Measurements from ENCODE around the gene CCNY. TPM values are rescaled to one million over a fixed set of nuclear protein-coding genes. Genes with fewer than 3 reads are reported as not detected.

Gene CCNY
- polyA plus RNA-seq, 1 donor = 55.2 TPM

DNA sequence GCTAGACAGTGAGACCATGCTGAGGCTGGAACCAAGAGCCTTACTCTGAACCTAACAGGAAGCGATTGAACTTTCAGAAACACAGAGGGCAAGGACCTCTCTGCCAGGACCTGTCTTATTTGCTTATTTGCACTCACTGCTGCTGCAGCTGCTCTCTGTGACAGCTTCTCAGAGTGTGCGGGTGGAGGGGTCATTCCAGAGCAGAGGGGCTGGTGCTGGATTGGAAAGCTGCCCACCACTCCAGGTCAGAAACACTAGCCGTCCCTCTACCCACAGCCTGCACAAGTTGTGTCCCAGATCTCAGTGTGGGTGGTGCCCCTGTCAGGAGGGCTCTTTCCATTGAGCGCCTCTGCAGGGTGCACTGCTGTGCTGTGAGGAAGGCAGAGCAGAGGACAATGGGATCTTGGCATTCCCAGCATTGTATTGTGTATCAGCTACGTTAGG, 126.2 kb downstream of the CCNY start:
- H3K9me3 ChIP-seq (ENCODE audit: control insufficient read depth, low read depth, low read length) = no peaks in the 10 kb centered on the region
- WGBS (ENCODE audit: insufficient coverage, low lambda C conversion rate) = no CpG with 5 or more reads among the region's 5 CpGs
- H3K27ac ChIP-seq (ENCODE audit: low read length) = no peak overlapping the region
- H3K4me1 ChIP-seq (ENCODE audit: control insufficient read depth, insufficient read depth, low read length) = peaks cover 9% of the 10 kb centered on the region
- DNase-seq = no peak
- no peaks in the 10 kb centered on the region for H3K27me3 ChIP-seq (ENCODE audit: control insufficient read depth, insufficient read depth, low read length)
- no peaks in the 10 kb centered on the region for H3K36me3 ChIP-seq (ENCODE audit: control insufficient read depth, insufficient read depth, low read length)
- no peak overlapping the region for H3K4me3 ChIP-seq (ENCODE audit: low read length)

DNA sequence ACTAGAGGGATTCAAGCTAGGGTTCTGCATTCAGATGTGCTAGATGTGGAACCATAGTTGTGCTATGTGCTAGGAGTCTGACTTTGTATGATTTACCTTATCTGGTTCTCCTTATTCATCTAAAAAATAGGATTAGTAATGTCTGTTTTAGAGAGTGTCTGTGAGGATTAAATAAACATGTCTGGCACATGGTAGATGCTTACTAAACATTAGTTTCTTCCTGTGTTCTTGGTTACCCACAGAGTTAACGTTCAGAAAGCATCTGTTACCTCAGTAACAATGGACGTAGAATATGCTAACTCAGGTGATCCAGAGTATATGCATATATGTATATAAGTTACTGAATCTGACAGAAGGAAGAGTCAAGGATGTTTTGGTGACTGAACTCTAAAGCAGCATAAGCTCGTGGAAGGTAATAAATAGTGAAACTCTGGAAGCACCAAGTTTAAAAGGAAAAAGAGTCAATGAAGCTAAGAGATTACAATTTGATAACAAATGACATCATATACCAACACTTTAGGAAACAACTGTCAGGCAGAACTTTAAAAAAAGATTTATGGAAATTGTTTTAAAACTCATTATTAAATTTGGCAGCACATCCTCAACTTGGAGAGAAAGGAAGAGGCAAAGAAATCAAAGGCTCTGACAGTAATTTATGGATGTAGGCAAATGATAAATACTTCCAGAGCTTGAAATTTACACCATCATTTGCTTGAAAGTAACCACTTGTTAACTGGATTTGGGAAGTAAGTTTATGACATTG, 127.0 kb downstream of the CCNY start:
- Histone ChIP-seq H3K9me3 (ENCODE audit: control insufficient read depth, low read depth, low read length) (no peaks in the 10 kb centered on the region), H3K27ac (ENCODE audit: low read length) (no peak overlapping the region), H3K27me3 (ENCODE audit: control insufficient read depth, insufficient read depth, low read length) (no peaks in the 10 kb centered on the region), H3K4me1 (ENCODE audit: control insufficient read depth, insufficient read depth, low read length) (peaks cover 9% of the 10 kb centered on the region), H3K4me3 (ENCODE audit: low read length) (no peak overlapping the region), H3K36me3 (ENCODE audit: control insufficient read depth, insufficient read depth, low read length) (no peaks in the 10 kb centered on the region)
- DNase-seq = no peak
- 40% methylated on average over 1 of the region's 3 CpGs for WGBS (ENCODE audit: insufficient coverage, low lambda C conversion rate)

DNA sequence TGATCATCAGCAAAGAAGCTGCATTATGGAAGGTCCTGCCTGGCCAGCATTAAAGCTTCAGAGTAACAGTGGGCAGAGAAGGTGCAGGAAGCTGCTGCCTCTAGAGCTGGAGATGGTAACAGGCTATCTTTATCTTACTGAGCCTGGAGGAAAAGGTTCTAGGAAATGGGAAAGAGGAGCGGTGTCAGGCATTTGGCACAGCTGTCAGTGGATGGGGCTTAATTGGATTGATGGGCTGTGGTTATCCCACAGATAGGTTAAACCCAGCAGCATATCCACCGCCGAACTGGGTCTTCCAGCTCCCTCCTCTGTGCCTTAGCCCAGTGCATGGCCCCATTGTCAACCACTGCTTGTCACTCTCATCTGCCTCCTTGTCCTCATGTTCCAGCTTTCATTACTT, 127.6 kb downstream of the CCNY start:
- Histone ChIP-seq H3K4me3 (ENCODE audit: low read length) (no peak overlapping the region), H3K27me3 (ENCODE audit: control insufficient read depth, insufficient read depth, low read length) (no peaks in the 10 kb centered on the region), H3K9me3 (ENCODE audit: control insufficient read depth, low read depth, low read length) (no peaks in the 10 kb centered on the region), H3K36me3 (ENCODE audit: control insufficient read depth, insufficient read depth, low read length) (no peaks in the 10 kb centered on the region), H3K4me1 (ENCODE audit: control insufficient read depth, insufficient read depth, low read length) (peaks cover 9% of the 10 kb centered on the region), H3K27ac (ENCODE audit: low read length) (no peak overlapping the region)
- WGBS (ENCODE audit: insufficient coverage, low lambda C conversion rate) = no CpG with 5 or more reads among the region's 3 CpGs
- no peak for DNase-seq

DNA sequence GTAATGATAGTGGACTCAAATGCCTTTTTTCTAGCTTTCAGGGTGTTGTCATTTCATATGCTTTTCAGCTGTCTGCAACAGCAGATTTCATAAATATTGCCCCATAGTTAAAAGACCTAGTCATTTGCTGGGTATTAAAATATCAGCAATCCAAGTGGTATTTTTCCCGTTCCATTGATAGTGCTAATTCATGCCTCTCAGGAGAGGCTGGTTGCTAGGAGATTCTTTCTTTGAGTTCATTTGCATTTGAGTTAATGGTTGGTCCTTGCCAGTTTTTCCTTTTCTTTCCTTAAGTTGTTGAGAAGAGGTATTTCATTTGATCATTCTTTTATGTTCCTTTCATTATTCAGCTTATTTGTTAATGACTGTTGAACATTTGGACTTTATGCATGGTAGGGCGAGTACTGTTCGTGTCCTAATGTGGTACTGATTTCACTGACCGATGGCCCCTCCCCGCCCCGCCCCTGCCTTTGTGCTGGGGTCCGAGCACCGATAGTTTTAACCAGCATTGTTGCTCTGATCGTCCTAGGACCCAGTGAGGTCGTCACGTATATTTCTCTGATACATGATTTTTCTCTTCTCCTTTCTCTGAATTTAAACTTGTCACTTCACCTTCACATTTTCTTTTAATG, 128.6 kb downstream of the CCNY start:
- Histone ChIP-seq H3K9me3 (ENCODE audit: control insufficient read depth, low read depth, low read length) (no peaks in the 10 kb centered on the region), H3K36me3 (ENCODE audit: control insufficient read depth, insufficient read depth, low read length) (no peaks in the 10 kb centered on the region), H3K4me1 (ENCODE audit: control insufficient read depth, insufficient read depth, low read length) (peaks cover 9% of the 10 kb centered on the region), H3K27me3 (ENCODE audit: control insufficient read depth, insufficient read depth, low read length) (no peaks in the 10 kb centered on the region), H3K27ac (ENCODE audit: low read length) (no peak overlapping the region), H3K4me3 (ENCODE audit: low read length) (no peak overlapping the region)
- 55% methylated on average over 4 of the region's 11 CpGs for WGBS (ENCODE audit: insufficient coverage, low lambda C conversion rate)
- no peak for DNase-seq

DNA sequence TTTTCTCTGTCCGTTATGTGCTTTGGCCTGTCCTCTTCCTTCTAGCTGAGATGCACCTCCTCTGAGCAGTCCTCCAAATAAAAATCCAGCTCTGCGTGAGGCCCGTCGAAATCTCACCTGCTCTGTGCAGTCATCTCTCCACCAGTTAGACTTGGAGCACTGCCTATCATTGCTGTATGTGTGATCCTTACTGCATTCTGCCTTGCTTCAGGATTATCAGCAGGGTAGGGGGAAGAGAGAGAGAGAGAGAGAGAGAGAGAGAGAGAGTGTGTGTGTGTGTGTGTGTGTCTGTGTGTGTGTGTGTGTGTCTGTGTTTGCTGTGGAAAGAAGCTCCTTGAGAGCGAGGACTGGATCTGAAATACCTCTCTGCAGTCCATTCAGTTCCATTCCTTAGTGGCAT, 129.4 kb downstream of the CCNY start:
- no CpG with 5 or more reads among the region's 5 CpGs for WGBS (ENCODE audit: insufficient coverage, low lambda C conversion rate)
- Histone ChIP-seq H3K27ac (ENCODE audit: low read length) (no peak overlapping the region), H3K27me3 (ENCODE audit: control insufficient read depth, insufficient read depth, low read length) (no peaks in the 10 kb centered on the region), H3K9me3 (ENCODE audit: control insufficient read depth, low read depth, low read length) (no peaks in the 10 kb centered on the region), H3K36me3 (ENCODE audit: control insufficient read depth, insufficient read depth, low read length) (no peaks in the 10 kb centered on the region), H3K4me3 (ENCODE audit: low read length) (no peak overlapping the region), H3K4me1 (ENCODE audit: control insufficient read depth, insufficient read depth, low read length) (peaks cover 9% of the 10 kb centered on the region)
- DNase-seq = no peak

DNA sequence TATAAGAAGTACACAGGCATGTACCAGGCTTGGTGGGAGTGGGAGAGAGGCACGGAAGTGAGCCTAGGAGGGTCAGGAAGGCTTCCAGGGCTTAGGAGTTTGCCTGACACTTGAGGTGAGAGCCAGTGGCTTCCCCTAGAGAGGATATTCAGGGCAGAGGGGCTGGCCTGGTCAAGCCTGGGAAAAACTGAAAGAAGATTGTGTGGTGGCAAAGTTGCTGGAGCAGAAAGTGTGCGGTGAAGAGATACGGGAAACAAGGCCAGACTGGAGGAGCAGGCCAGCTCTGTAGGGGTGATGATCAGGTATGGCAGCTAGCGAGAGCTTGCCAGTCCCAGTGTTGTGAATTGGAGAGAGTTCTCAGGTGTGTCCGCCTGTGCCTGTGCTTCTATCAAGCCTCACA, 129.9 kb downstream of the CCNY start:
- Histone ChIP-seq H3K36me3 (ENCODE audit: control insufficient read depth, insufficient read depth, low read length) (no peaks in the 10 kb centered on the region), H3K9me3 (ENCODE audit: control insufficient read depth, low read depth, low read length) (no peaks in the 10 kb centered on the region)

DNA sequence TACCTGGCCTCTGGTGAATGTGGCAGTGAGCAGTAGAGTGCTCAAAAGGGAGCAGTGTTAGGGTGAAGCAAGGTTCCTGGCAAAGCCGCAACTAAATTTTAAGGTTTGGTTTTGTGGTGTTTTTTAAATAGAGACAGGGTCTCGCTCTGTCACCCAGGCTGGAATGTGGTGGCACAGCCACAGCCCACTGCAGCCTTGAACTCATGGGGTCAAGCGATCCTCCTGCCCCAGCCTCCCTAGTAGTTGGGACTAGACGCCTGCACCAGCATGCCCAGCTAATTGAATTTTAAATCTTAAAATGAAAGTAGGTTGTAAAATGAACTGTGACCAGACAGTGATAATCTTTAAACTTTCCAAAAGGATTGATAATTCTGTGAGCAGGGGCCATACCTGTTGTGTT, 130.4 kb downstream of the CCNY start:
- no peaks in the 10 kb centered on the region for H3K9me3 ChIP-seq (ENCODE audit: control insufficient read depth, low read depth, low read length)
- H3K4me1 ChIP-seq (ENCODE audit: control insufficient read depth, insufficient read depth, low read length) = peaks cover 9% of the 10 kb centered on the region
- H3K36me3 ChIP-seq (ENCODE audit: control insufficient read depth, insufficient read depth, low read length) = no peaks in the 10 kb centered on the region
- no peak overlapping the region for H3K4me3 ChIP-seq (ENCODE audit: low read length)
- H3K27me3 ChIP-seq (ENCODE audit: control insufficient read depth, insufficient read depth, low read length) = no peaks in the 10 kb centered on the region
- no peak for DNase-seq
- WGBS (ENCODE audit: insufficient coverage, low lambda C conversion rate) = no CpG with 5 or more reads among the region's 4 CpGs
- no peak overlapping the region for H3K27ac ChIP-seq (ENCODE audit: low read length)

More for the DNA sequence above, 129.9 kb downstream of the CCNY start:
- Histone ChIP-seq H3K4me1 (ENCODE audit: control insufficient read depth, insufficient read depth, low read length) (peaks cover 9% of the 10 kb centered on the region), H3K27ac (ENCODE audit: low read length) (no peak overlapping the region), H3K27me3 (ENCODE audit: control insufficient read depth, insufficient read depth, low read length) (no peaks in the 10 kb centered on the region), H3K4me3 (ENCODE audit: low read length) (no peak overlapping the region)
- no peak for DNase-seq
- WGBS (ENCODE audit: insufficient coverage, low lambda C conversion rate) = no CpG with 5 or more reads among the region's 5 CpGs

DNA sequence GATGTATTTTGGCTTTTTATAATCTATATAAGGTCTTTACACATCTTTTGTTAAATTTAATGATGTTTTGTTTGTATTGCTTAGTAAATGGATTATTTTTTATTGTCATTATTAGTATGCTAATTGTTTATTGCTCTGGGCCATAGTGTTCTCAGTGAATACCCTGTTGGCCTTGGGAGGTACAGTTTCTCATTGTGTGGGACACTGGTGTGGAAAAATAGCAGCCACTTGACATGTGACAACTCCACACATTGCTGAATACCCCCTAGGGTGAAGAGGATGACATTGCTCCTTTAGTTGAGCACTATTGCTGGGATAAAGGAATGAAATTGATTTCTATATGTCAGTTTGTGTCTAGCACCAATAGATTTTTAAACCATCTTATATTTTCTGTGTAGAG, 130.9 kb downstream of the CCNY start:
- DNase-seq = no peak
- Histone ChIP-seq H3K36me3 (ENCODE audit: control insufficient read depth, insufficient read depth, low read length) (no peaks in the 10 kb centered on the region), H3K27me3 (ENCODE audit: control insufficient read depth, insufficient read depth, low read length) (no peaks in the 10 kb centered on the region), H3K9me3 (ENCODE audit: control insufficient read depth, low read depth, low read length) (no peaks in the 10 kb centered on the region), H3K4me1 (ENCODE audit: control insufficient read depth, insufficient read depth, low read length) (peaks cover 9% of the 10 kb centered on the region), H3K4me3 (ENCODE audit: low read length) (no peak overlapping the region), H3K27ac (ENCODE audit: low read length) (no peak overlapping the region)

DNA sequence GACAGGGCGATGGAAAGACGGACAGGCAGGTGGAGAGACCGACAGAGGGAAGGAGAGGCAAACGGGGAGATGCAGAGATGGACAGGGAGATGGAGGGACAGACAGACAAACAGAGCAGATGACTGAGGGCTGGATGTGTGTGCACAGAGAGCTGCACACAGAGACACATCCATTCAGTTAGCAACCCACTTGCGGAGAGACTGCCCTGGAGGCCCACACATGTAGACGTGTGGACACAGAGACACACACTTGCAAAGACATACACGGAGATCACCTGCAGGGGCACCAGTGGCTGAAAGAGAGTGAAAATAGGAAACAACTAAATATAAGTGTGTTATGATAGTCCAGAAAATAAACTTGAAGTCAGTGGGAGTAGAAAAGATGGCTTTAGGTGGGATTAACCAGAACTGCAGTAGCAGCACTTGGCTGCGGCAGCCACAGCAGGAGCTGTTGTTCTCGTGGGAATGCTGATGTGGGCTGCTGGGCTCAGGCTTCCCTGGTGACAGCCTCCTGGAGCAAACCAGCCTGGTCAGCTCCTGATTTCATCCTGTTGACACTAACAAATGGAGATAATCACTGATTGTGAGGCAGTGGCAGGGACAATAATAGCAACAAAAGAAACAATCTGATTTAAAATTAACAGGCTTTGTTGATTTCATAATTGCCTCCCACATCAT, 134.1 kb downstream of the CCNY start:
- Histone ChIP-seq H3K4me1 (ENCODE audit: control insufficient read depth, insufficient read depth, low read length) (no peaks in the 10 kb centered on the region), H3K36me3 (ENCODE audit: control insufficient read depth, insufficient read depth, low read length) (no peaks in the 10 kb centered on the region), H3K27me3 (ENCODE audit: control insufficient read depth, insufficient read depth, low read length) (no peaks in the 10 kb centered on the region), H3K27ac (ENCODE audit: low read length) (no peak overlapping the region), H3K4me3 (ENCODE audit: low read length) (no peak overlapping the region), H3K9me3 (ENCODE audit: control insufficient read depth, low read depth, low read length) (no peaks in the 10 kb centered on the region)
- WGBS (ENCODE audit: insufficient coverage, low lambda C conversion rate) = 89% methylated on average over 3 of the region's 9 CpGs
- no peak for DNase-seq

DNA sequence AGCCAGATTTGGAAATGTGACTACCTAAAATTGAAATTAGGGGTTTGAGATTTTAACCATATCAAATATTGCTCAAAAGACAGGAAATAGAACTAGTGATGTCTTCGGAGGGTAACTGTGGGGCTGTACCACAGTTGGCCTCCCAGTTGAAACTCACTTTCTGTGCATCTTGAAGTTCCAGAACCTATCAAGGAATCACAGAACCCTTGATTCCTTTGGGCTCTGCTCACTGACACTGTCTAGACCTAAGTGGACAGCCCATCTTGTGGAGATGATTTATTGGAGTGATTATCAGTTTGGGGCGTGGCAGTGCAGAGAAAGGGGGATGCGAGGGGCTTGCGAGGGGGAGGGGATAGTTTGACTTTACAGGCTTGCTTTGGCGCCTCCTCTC, 134.6 kb downstream of the CCNY start:
- Histone ChIP-seq H3K36me3 (ENCODE audit: control insufficient read depth, insufficient read depth, low read length) (no peaks in the 10 kb centered on the region), H3K4me1 (ENCODE audit: control insufficient read depth, insufficient read depth, low read length) (no peaks in the 10 kb centered on the region), H3K9me3 (ENCODE audit: control insufficient read depth, low read depth, low read length) (no peaks in the 10 kb centered on the region), H3K27ac (ENCODE audit: low read length) (no peak overlapping the region), H3K4me3 (ENCODE audit: low read length) (no peak overlapping the region), H3K27me3 (ENCODE audit: control insufficient read depth, insufficient read depth, low read length) (no peaks in the 10 kb centered on the region)
- DNase-seq = no peak
- no CpG with 5 or more reads among the region's 5 CpGs for WGBS (ENCODE audit: insufficient coverage, low lambda C conversion rate)
